AG04449 (cell line): ENCODE data around the gene ASCL2.

ENCODE experiments used
- CTCF ChIA-PET: fragments of 350-600 bp; formaldehyde crosslinking; extraction: SDS; loops from one replicate; lab custom pipeline; 2021; ENCODE audit warnings: antibody characterized with exemption; lab: Yijun Ruan, JAX
- POLR2A ChIA-PET: fragments of 400-600, 350-600 bp; formaldehyde crosslinking; extraction: SDS; loops from one replicate; lab custom pipeline; 2020; ENCODE audit warnings: antibody characterized with exemption, inconsistent platforms; lab: Yijun Ruan, JAX
- DNase-seq: peaks from one replicate; pipeline ENCODE4 v3.0.0-alpha.2; 2010; ENCODE audit warnings: low read depth, low spot score
- H3K4me3 ChIP-seq: 2 replicates; pipeline ENCODE4 v1.5.1; 2011; ENCODE audit warnings: low read depth, mild to moderate bottlenecking, control low read depth, low read length
- CTCF ChIP-seq: IDR thresholded peaks from one replicate; pipeline ENCODE4 v1.5.1; 2011; ENCODE audit warnings: mild to moderate bottlenecking, moderate library complexity, low read length, control low read depth, inconsistent platforms; ENCODE audit not compliant: insufficient read depth; ENCODE audit errors: missing control alignments

The ASCL2 gene

GRCh38 chr11:2316963-2317244 is 46.5 kb upstream of the ASCL2 start:
- no peak overlapping the region for H3K4me3 ChIP-seq
- POLR2A ChIA-PET = no interaction called here
- CTCF ChIA-PET = interaction anchor here (1.0 to 2.4 kb wide), 3 partner anchors 11 to 571 kb away, joined by 3 to 12 read pairs (median 3); no protein-coding TSS in a partner anchor
- no peak for DNase-seq
- TF ChIP-seq CTCF = no peak

GRCh38 chr11:2316169-2316962 is 46.0 kb upstream of the ASCL2 start:
- no peak for TF ChIP-seq CTCF
- H3K4me3 ChIP-seq = no peak overlapping the region
- no peak for DNase-seq
- CTCF ChIA-PET = interaction anchor here (1.0 to 2.4 kb wide), 3 partner anchors 11 to 571 kb away, joined by 3 to 12 read pairs (median 3); no protein-coding TSS in a partner anchor
- POLR2A ChIA-PET = interaction anchor here (1.2 kb wide), 1 partner anchor 60 kb away, joined by 4 read pairs; the partner anchor contains the start of gene CD81

- no peak for DNase-seq
- no peak for TF ChIP-seq CTCF
- POLR2A ChIA-PET = interaction anchor here (1.2 to 1.6 kb wide), 2 partner anchors 61 to 62 kb away, joined by 3 to 4 read pairs; partner anchors contain the start of gene CD81
- no peak overlapping the region for H3K4me3 ChIP-seq
- CTCF ChIA-PET = interaction anchor here (1.0 to 2.4 kb wide), 2 partner anchors 10 to 104 kb away, joined by 3 to 12 read pairs; no protein-coding TSS in a partner anchor
Observed at GRCh38 chr11:2315395-2316168, 45.2 kb upstream of the ASCL2 start.

GRCh38 chr11:2314525-2315394 is 44.4 kb upstream of the ASCL2 start:
- CTCF ChIA-PET = interaction anchor here (0.6 to 2.4 kb wide), 3 partner anchors 9 to 432 kb away, joined by 3 to 12 read pairs (median 3); no protein-coding TSS in a partner anchor
- POLR2A ChIA-PET = interaction anchor here (1.6 kb wide), 1 partner anchor 63 kb away, joined by 3 read pairs; no protein-coding TSS in a partner anchor
- no peak overlapping the region for H3K4me3 ChIP-seq
- TF ChIP-seq CTCF = no peak
- no peak for DNase-seq

- CTCF ChIA-PET = interaction anchor here (0.6 to 1.2 kb wide), 5 partner anchors 8 to 432 kb away, joined by 3 to 6 read pairs (median 4); no protein-coding TSS in a partner anchor
- H3K4me3 ChIP-seq = no peak overlapping the region
- no peak for DNase-seq
- no peak for TF ChIP-seq CTCF
- POLR2A ChIA-PET = interaction anchor here (1.6 kb wide), 1 partner anchor 64 kb away, joined by 3 read pairs; no protein-coding TSS in a partner anchor
Observed at GRCh38 chr11:2314136-2314524, 43.7 kb upstream of the ASCL2 start.
